ENCODE measurements around the gene SNRPA.
A peak's percentile ranks its signal among the peaks of the same experiment; 100 is the strongest.
"Not testable (repeated sequence)": the region's sequence is repeated elsewhere in the genome, so short reads cannot be mapped to it uniquely, and the experiment has no call there.

The SNRPA gene

DNA sequence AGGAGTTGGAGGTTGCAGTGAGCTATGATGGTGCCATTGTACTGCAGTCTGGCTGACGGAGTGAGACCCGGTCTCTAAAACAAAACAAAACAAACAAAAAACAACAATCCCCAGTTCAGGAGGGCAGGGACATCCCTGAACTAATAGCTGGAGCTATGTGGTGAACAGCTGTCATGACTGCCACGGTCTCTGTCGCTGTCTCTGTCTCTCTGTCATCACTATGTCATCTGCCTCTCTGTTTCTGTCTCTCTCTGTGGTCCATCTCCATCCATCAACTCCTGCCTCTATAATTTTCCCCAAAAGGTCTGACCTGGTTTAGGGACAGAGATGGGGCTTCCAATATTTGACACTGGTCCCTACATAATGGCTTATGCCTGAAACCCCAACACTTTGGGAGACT, 26.7 kb upstream of the SNRPA start:
- no peak overlapping the region for H3K27ac Mint-ChIP-seq
- H3K4me1 Mint-ChIP-seq: peaks cover 16% of the 10 kb centered on the region
- H3K27me3 Mint-ChIP-seq (ENCODE audit: low read depth): no peaks in the 10 kb centered on the region
- H3K36me3 Mint-ChIP-seq (ENCODE audit: low read depth): peaks cover 71% of the 10 kb centered on the region
- no peaks in the 10 kb centered on the region for H3K9me3 Mint-ChIP-seq
- H3K4me3 Mint-ChIP-seq: peak overlapping the region in 1 of 3 experiments; percentile 14
- TF ChIP-seq CTCF (IDR thresholded peaks at IDR 0.05; ENCODE audit: unreplicated experiment in 3 of 3): no peak

GRCh38 chr19:40724855-40725254, 26.1 kb upstream of the SNRPA start:
- H3K27me3 Mint-ChIP-seq (ENCODE audit: low read depth): no peaks in the 10 kb centered on the region
- no peak for TF ChIP-seq CTCF (IDR thresholded peaks at IDR 0.05; ENCODE audit: unreplicated experiment in 3 of 3)

GRCh38 chr19:40726279-40726678, 24.7 kb upstream of the SNRPA start:
- Mint-ChIP-seq H3K27me3 (ENCODE audit: low read depth) (no peaks in the 10 kb centered on the region), H3K27ac (no peak overlapping the region), H3K9me3 (no peaks in the 10 kb centered on the region), H3K36me3 (ENCODE audit: low read depth) (peaks cover 77% of the 10 kb centered on the region), H3K4me3 (no peak overlapping the region), H3K4me1 (peaks cover 6% of the 10 kb centered on the region)
- no peak for TF ChIP-seq CTCF (IDR thresholded peaks at IDR 0.05; ENCODE audit: unreplicated experiment in 3 of 3)

More at GRCh38 chr19:40724855-40725254, 26.1 kb upstream of the SNRPA start:
- H3K36me3 Mint-ChIP-seq (ENCODE audit: low read depth): peaks cover 71% of the 10 kb centered on the region
- H3K4me3 Mint-ChIP-seq: no peak overlapping the region
- no peak overlapping the region for H3K27ac Mint-ChIP-seq
- H3K9me3 Mint-ChIP-seq: no peaks in the 10 kb centered on the region
- peaks cover 16% of the 10 kb centered on the region for H3K4me1 Mint-ChIP-seq

- peaks cover 81% of the 10 kb centered on the region for H3K36me3 Mint-ChIP-seq (ENCODE audit: low read depth)
- not testable (repeated sequence) for H3K9me3 Mint-ChIP-seq; H3K27me3 Mint-ChIP-seq (ENCODE audit: low read depth); H3K27ac Mint-ChIP-seq; H3K4me3 Mint-ChIP-seq; H3K4me1 Mint-ChIP-seq
These were observed 20.9 kb upstream of the SNRPA start for GRCh38 chr19:40730065-40730464.

- H3K4me3 Mint-ChIP-seq; H3K27ac Mint-ChIP-seq; H3K9me3 Mint-ChIP-seq; H3K4me1 Mint-ChIP-seq; H3K27me3 Mint-ChIP-seq (ENCODE audit: low read depth): not testable (repeated sequence)
- H3K36me3 Mint-ChIP-seq (ENCODE audit: low read depth): peaks cover 79% of the 10 kb centered on the region
These were observed 18.7 kb upstream of the SNRPA start for GRCh38 chr19:40732304-40732703.

- no peak for TF ChIP-seq CTCF (IDR thresholded peaks at IDR 0.05; ENCODE audit: unreplicated experiment in 3 of 3)
- no peaks in the 10 kb centered on the region for H3K9me3 Mint-ChIP-seq
- H3K36me3 Mint-ChIP-seq (ENCODE audit: low read depth): peaks cover 76% of the 10 kb centered on the region
- H3K27ac Mint-ChIP-seq: no peak overlapping the region
- H3K4me1 Mint-ChIP-seq: no peaks in the 10 kb centered on the region
- H3K27me3 Mint-ChIP-seq (ENCODE audit: low read depth): no peaks in the 10 kb centered on the region
- no peak overlapping the region for H3K4me3 Mint-ChIP-seq
These were observed 17.9 kb upstream of the SNRPA start for GRCh38 chr19:40733149-40733548.

GRCh38 chr19:40735013-40735771, 15.8 kb upstream of the SNRPA start:
- H3K36me3 Mint-ChIP-seq (ENCODE audit: low read depth): peaks cover 69% of the 10 kb centered on the region
- H3K4me1 Mint-ChIP-seq: no peaks in the 10 kb centered on the region
- H3K4me3 Mint-ChIP-seq: no peak overlapping the region
- no peaks in the 10 kb centered on the region for H3K27me3 Mint-ChIP-seq (ENCODE audit: low read depth)
- H3K27ac Mint-ChIP-seq: no peak overlapping the region
- TF ChIP-seq CTCF (IDR thresholded peaks at IDR 0.05; ENCODE audit: unreplicated experiment in 3 of 3): no peak
- no peaks in the 10 kb centered on the region for H3K9me3 Mint-ChIP-seq
